GM18505 (cell line): ENCODE results near the gene E2F3.

Experiments used
- ATAC-seq: cut with Tn5 transposase; IDR thresholded peaks from one replicate; pipeline ENCODE4 v1.9.1; 2021; ENCODE audit not compliant: unreplicated experiment
- POLR2A ChIP-seq: IDR thresholded peaks from 4 replicates; pipeline ENCODE4 v1.6.1; 2011; ENCODE audit warnings: borderline replicate concordance; ENCODE audit not compliant: insufficient read depth, insufficient read length; ENCODE audit errors: extremely low read depth

E2F3 gene

DNA sequence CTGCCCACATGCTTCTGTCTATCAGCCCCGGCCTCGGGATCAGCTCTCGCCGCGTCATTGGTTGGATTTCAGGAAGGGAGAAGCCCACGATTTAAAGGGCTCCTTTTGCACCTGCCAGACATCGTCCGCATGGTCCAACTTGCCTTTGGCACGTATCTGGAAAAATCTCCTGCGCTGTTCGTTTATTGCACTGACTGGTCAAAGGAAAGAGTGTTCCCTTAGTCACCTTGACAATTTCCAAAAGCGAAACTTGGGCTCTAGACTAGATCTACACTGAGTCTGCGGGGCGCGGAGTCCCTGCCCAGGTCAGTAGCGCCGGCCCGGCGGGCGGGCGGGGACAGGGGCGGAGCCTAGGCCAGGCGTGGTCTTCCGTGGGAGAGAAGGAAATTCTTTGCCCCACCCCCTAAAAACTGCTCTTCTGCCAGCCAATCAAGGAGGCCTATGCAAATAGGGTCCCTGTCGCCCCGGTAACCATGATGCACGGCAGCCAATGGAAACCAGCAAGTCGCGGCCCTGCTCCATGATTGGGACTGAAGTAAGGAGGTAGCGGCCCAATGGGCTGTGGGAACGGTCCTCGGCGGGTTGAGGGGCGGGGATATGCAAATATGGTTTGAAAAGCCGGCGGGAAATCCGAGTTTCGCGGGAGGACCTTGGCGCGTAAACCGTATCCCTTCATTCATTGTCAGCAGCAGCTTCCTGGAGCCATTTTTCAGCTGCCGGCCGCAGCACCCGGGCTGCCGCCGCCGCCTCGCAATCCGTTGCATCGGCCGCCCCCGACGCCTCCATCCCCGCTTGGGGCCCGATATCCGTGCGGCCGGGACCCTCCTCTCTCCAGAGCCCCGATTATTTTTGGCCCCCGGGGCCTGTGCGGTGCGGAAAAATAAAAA is at the start of gene E2F3:
Gene E2F3, plus strand, starts transcription at position 675 of the 887 bp plus-strand sequence. CDS start 354 bp downstream, outside the sequence.
- peak; percentile 89 for TF ChIP-seq POLR2A
- ATAC-seq: peak; percentile 83

DNA sequence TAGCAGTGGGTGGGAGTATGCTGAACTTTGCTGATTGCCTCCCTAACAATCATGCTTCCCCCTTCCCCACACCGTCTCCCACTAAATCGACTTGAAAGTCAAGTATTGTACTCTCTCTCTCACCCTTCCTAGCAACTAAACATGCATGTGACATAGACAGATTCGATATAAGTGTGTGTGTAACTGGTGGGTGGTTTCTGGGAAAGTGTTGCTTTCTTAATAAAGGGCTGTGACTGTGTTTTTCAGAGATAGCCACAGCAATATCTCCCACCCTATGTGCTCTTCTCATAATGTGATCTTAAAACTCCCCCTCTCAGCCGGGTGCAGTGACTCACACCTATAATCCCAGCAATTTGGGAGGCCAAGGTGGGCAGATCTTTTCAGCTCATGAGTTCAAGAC is 49.3 kb upstream of the E2F3 start:
- TF ChIP-seq POLR2A: no peak
- no peak for ATAC-seq

DNA sequence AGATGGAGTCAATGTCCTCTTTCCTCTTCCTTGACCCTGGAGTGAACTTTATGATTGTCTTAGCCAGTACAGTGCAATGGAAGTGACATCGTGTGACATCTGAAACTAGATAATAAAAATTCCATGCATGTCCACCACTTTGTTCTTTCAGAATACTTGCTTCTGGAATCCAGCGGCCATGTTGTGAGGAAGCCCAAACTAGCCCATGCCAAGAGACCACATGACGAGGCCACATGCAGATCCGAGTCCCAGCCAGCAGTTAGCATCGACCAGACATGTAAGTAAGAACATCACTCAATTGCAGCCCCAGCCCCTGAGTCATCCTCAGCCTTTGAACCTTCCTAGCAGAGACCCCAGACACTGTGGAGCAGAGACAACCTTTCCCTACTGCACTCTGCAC is 48.5 kb upstream of the E2F3 start:
- no peak for TF ChIP-seq POLR2A
- ATAC-seq: no peak

DNA sequence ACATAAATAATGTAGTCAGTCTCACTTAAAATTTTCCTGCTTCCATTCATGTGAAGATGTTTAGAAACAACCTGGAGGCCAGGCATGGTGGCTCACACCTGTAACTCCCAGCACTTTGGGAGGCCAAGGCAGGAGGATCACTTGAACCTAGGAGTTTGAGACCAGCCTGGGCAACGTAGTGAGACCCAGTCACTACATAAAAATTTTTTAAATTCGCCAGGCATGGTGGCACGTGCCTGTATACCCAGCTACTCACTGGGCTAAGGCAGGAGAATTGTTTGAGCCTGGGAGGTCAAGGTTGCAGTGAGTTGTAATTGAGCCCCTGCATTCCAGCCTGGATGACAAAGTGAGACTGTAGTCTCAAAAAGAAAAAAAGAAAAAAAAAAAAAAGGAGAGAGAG is 47.3 kb upstream of the E2F3 start:
- TF ChIP-seq POLR2A: no peak

DNA sequence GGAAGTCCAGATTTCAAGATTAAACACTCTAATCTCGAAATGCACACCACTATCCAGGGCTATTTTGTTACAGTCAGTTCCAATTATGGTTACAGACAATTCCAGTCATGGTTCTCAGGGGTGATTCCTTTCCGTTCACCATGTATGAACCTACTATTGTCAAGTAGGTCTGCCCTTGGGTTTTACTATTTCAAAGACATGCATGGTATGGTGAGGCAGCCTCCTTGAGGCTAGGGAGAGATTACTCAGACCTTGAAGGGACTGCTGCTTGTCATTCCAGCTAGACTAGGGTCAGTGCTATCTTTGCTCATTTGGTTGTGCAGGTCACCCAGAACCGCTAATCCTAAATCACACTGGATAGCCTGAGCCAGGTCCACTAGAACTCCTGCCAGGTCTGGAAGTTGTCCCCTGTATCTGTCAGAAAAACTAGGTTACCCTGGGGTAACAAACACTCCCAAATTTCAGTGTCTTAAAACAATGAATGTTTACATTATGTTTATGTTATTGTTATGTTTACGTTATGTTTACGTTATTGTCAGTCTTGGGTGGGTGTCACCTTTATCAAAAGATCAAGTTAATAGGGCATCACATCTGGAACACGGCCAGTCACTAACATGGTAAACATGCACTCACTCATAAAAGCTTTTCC is 41.1 kb upstream of the E2F3 start:
- no peak for TF ChIP-seq POLR2A
- no peak for ATAC-seq

More for the DNA sequence above, 47.3 kb upstream of the E2F3 start:
- no peak for ATAC-seq

DNA sequence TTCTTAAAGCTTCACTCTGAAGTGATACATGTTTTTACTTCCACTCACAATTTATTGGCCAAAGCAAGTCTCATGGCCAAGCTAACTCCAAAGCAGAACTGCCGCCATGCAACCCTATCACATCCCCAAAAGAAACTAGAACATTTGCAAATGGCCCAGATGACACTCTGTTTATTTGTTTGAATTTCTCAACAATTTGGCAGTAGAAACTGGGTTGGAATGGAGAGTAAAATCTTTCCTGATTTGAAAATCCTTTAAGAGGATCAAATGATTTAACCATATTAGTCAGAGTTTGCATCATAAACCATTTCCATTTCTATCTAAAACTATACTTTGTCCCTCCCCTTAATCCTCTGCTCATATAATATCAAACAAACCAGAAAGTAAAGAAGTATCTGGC is 39.1 kb upstream of the E2F3 start:
- no peak for TF ChIP-seq POLR2A
- ATAC-seq: no peak

DNA sequence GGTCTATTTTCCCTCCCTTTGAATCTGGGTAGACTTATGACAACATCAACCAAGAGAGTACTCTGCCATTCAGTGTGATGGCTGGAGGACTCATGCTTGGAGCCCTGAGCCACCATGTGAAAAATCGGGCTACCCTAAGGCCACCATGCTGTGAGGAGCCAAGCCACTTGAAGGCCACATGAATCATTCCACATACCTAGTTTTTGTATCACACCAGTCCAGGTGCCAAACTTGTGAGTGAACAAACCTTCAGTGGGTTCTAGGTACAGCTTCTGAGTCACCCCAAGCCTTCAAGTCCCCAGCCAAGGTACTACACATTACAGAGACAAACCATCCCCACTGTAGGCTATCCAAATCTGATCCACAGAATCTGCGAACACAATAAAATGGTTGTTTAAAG is 37.4 kb upstream of the E2F3 start:
- no peak for TF ChIP-seq POLR2A
- ATAC-seq: no peak

DNA sequence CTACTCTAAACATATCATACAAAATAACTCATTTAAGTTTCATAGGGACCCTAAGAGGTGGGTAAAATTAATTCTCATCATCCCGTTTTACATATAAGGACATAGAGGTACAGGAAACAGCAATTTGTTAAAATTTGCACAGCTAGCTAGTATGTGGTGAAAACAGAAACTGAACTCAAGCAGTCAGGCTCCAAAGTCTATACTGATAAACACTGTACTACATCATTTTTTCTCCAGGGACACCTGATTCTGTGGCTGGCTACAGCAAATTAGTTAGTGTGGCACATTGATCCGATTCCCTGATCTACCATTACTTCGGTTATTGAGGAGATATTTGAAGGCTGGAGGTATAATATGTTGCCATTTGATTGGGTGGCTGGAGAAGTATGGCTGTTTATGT is 36.2 kb upstream of the E2F3 start:
- ATAC-seq: no peak
- TF ChIP-seq POLR2A: no peak

DNA sequence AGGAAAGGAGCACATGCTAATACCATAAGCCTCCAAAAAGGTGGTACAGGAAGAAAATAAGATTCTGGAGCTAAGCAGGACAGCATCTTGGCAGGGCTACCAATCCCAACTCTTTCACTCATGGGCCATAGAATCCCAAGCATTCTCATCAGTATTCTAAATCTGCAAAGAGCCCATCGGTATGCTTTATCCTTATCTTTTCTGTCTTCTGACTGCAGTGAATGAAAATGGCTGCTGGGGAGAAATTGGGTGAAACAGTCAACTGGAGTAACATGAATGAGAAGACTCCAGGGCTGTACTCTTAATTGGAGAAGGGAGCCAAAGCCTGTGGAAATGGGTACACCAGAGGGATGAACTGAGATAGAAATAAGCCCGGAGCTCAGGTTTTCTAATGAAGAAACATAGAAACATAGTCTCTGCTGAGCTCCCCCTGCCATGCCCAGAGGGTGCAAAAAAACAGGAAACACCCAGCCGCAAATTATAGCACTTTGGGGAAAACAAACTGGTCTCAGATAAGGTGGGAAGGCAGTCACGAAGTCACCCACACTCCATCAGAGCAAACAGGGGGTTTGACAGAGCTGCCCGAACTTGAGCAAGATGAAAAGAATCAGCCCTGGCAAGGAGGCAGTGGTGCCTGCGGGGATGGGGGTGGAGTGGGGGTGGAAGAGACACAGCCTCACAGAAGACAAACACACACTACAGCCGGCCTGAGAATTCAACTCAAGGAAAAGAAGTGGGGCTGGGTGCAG is 35.4 kb upstream of the E2F3 start:
- no peak for ATAC-seq
- no peak for TF ChIP-seq POLR2A

DNA sequence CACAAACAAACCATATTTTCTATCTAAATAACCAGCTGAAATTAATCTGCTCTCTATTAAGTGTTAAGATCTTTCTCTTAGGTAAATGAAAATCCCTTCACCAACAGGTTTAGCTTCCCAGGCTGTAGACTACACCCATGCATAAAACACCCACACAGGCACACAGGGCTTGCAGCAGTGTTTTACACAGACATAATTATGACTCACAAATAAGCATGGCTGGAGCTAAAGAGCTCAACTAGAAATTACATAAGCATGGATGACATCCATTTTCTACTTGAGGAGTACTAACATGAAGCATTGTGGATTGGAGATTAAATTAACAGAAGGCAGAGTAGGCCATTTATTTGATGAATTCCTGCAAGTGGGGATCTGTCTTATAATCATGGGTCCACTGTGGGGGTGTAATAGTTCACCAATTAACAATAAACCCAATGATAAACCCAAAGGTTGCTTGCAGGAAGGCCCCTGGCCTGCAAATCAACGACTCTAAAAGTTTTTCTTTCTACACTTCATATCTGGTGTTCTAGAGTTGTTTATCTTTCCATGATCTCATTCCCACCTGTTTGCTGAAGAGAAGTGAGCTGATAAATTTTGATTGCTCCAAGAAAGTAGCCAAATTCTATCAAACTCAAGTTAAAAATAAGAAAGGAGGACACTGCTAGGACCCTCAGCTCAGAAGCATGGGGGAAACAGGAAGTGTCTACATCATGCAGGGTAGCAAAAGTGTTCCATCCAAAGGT is 33.8 kb upstream of the E2F3 start:
- ATAC-seq: no peak
- TF ChIP-seq POLR2A: no peak

DNA sequence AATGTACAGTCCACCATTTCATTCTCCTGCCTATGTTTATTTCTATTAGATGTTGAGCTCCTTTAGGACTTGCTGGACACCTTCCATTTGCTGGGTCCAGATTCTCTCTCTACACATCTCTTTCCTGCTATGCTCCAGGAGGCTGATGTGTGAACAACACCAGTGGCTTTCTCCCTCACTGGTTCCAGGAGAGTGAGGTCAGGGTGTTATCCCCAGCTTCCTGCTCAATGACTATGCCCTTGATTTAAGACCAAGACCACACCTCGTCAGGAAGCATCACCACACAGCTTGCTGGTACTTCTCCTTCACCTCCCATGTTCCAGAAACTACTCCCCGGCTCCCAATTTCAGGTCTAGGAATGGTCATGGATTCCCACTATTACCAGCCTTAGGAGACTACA is 31.3 kb upstream of the E2F3 start:
- ATAC-seq: no peak

DNA sequence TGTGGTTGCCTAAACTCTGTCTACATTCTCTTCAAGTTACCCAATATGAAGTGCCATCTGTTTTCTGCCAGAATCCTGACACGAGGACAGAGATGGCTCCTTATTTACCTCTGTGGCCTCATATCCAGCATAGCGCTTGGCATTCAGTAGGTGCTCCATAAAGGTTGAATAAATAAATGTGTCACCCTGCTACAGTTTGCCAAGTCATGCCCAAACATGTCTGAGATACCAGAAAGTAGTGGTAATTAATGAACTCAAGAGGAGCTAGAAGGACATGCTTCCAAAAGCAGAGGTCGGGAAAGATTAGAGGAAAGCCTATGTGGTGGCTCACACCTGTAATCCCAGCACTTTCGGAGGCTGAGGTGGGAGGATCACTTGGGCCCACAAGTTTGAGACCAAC is 30.9 kb upstream of the E2F3 start:
- TF ChIP-seq POLR2A: no peak
- no peak for ATAC-seq

More for the DNA sequence above, 31.3 kb upstream of the E2F3 start:
- no peak for TF ChIP-seq POLR2A

DNA sequence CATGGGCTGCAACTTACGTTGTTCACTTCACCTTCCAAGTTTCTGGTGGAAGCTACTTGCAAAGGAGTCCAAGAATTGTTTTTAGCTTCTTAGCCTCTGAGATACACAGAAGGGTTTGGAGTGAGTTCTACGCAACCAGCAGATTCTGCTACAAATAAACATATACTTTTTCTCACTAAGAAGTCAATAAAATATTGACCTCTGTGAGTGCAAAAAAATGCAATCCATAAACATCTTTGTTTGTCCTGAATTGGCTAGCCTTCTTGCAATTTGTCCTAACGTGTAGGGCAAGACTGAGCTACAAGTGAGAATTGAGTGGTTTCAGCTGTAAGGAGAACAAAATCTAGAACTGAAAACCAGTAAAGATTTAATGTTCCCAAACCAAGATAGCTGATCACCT is 26.2 kb upstream of the E2F3 start:
- ATAC-seq: no peak
- TF ChIP-seq POLR2A: no peak
